Heart right ventricle (tissue), 16 donors: Measurements from ENCODE around the gene ESD. TPM values are rescaled to one million over a fixed set of nuclear protein-coding genes. Genes with fewer than 3 reads are reported as not detected.

ENCODE experiments used
- ATAC-seq, 8 donors: fragments of 200-7000 bp; cut with Tn5 transposase; one replicate each; pipeline ENCODE4 v1.9.1; 2020; ENCODE audit warnings: mild to moderate bottlenecking in 8 of 8, moderate library complexity in 8 of 8, moderate number of reproducible peaks in 1 of 8
- DNase-seq, 2 donors: peaks; one replicate each; pipeline ENCODE4 v3.0.0-alpha.2; 2020
- H3K27ac ChIP-seq, 10 donors: fragments of 200-600 bp; sonication (generic) in 2 of 10; one replicate each; pipeline versions ENCODE4 v1.5.0 to v1.8.0; 2020 to 2022; ENCODE audit warnings: mild to moderate bottlenecking in 3 of 10
- H3K27me3 ChIP-seq, 7 donors: fragments of 200-600 bp; one replicate each; pipeline ENCODE4 v1.8.0; 2021 to 2022; ENCODE audit warnings: mild to moderate bottlenecking in 2 of 7
- H3K36me3 ChIP-seq, 9 donors: fragments of 200-600 bp; sonication (generic) in 1 of 9; one replicate each; pipeline versions ENCODE4 v1.5.0 to v1.8.0; 2020 to 2022; ENCODE audit warnings: mild to moderate bottlenecking in 2 of 9
- H3K4me1 ChIP-seq, 9 donors: fragments of 200-600 bp; sonication (generic) in 1 of 9; one replicate each; pipeline versions ENCODE4 v1.5.0 to v1.8.0; 2020 to 2022; ENCODE audit warnings: mild to moderate bottlenecking in 4 of 9
- H3K4me3 ChIP-seq, 10 donors: fragments of 200-600 bp; sonication (generic) in 2 of 10; one replicate each; pipeline versions ENCODE4 v1.5.0 to v1.8.0; 2020 to 2022; ENCODE audit warnings: mild to moderate bottlenecking in 7 of 10, moderate library complexity in 2 of 10
- H3K9me3 ChIP-seq, 11 donors: fragments of 200-600 bp in 10 of 11; sonication (generic) in 2 of 11; one replicate each; pipeline versions ENCODE4 v1.5.0 to v1.8.0; 2013 to 2022; ENCODE audit warnings: mild to moderate bottlenecking in 2 of 11, control low read depth in 1 of 11, moderate library complexity in 1 of 11
- WGBS, 2 donors: extraction: QIAGEN DNeasy Blood & Tissue Kit; methylation state at CpG; one replicate each; pipeline ENCODE4 v1.1.7; 2013; ENCODE audit warnings: inconsistent platforms in 1 of 2; 5-methylcytosine and 5-hydroxymethylcytosine counted together
- intact Hi-C, 10 donors: fragments of 100-400 bp; cut with DNase I; formaldehyde crosslinking; loops; one replicate each; pipeline versions ENCODE4 v1.11.1 to v1.14.2; 2022
- polyA plus RNA-seq, 2 donors: library from polyadenylated mRNA; stranded (reverse); fragments of 200-250 nt; gene quantifications; one replicate each; pipeline ENCODE4 v1.2.3, GENCODE V29; 2013
- total RNA-seq, 10 donors: library from RNA; stranded (reverse); fragmentation: NEBNext Ultra II Directional in 3 of 10; extraction: Animal tissue kit (Norgen Biotek cat#: 25700) in 3 of 10; gene quantifications; one replicate each; pipeline versions ENCODE4 v1.2.1 to v1.2.4, GENCODE V29; 2021 to 2023
- TF ChIP-seq, protein P1 (sequence below), 9 donors: fragments of 200-600 bp; sonication (generic) in 2 of 9; IDR thresholded peaks; one replicate each; pipeline versions ENCODE4 v1.5.0 to v1.8.0; 2021 to 2022; ENCODE audit warnings: antibody characterized with exemption in 9 of 9, mild to moderate bottlenecking in 5 of 9, moderate library complexity in 1 of 9
- donor health status: Arrhythmogenic right ventricular cardiomyopathy.
- donor health status: ischemic (EF 13 %, LVEDD 7.1; RV severe dilation, severe dysfunction).
- donor health status: healthy with polysubstance abuse.
- donor health status: DM: no; HTN: yes; CAD: no.
- donor health status: DM: no; HTN: no; CAD: no.
- donor health status: ischemic (EF 25% LVEDD 6.9; RV normal size, moderate dysfunction).
- donor health status: ischemic (EF 25% LVEDD 5.7; RV mildly dilated, moderate dysfunction).
- donor health status: healthy.
- donor health status: DM: yes; HTN: yes; CAD: no.
- donor health status: Ischemic cardiomyopathy.
- donor health status: ischemic (EF 35%, LVEDD 5.7; RV mildly dilated, moderate dysfunction).
- donor health status: nonischemic (EF 11% LVEDD 7.7; RV severe dilation, severe dysfunction).
- donor health status: DM: yes; HTN: yes; CAD: no.
- donor health status: PGD.
- donor health status: ischemic (EF 29% LVEDD 5.4; RV normal size, mild dysfunction).
- donor health status: nonischemic (EF 23%, LVEDD 6.1; RV moderate dilation, normal function).

ESD gene
- total and polyA plus RNA-seq, 12 donors: 44.9 to 124 (median 106) TPM

DNA sequence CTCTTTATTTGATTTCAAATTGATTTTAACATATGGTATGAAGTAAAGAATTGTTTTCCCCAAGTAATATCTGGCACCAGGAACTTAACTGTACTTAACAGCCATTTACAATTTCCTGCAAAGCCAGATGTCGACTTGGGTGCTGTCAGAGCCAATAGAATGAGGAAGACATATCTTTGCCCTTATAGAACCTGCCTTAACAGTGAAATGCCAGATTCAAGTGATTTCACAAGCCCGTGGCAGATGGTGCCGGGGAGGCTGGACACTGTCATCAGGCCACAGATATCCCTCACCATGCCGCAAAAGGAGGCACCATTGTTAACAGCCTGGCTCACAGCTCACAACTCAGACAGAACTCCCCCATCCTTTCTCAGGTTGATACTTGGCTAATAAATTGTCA lies 48.7 kb downstream of the ESD start:
- H3K36me3 ChIP-seq: peaks cover 0 to 94% (median 19%) of the 10 kb centered on the region in 9 donors
- no peak for ATAC-seq

DNA sequence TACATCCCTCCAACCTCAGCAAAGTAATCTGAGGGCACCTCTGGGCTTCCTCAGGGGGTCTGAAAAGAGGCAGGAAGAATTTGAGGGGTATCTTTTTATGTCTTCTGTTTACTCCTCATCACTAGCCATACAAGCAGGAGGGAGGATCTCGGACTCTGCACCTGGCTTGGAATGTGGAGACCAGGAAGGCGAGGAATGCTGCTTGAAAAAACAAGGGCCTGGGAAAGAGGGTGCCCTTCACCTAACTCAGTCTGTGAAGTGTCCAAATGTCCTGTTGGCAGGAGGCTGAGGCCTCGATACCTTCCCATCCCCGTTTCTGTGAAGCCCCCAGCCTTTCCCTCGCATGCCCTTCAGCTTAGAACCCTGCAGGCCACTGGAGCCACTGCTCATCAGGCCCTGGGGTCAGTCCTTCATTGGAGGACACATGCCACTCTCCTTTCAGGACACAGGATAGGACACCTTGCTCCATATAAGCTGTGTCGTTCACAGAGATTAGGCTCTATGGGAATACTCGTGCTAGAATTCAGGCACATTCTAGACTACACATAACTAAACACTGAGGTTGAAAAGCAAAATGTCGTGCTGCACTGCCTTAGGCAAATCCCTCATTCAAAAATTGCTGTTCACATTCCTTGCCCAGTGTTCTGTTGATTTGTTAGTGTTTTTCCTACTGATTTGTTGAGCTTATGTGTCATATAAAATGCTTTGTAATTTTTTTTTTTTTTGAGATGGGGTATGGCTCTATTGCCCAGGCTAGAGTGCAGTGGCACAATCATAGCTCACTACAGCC lies 49.7 kb downstream of the ESD start:
- no peak overlapping the region for H3K27ac ChIP-seq
- no peaks in the 10 kb centered on the region for H3K27me3 ChIP-seq
- no peak overlapping the region for H3K4me3 ChIP-seq
- TF ChIP-seq, protein P1, sequence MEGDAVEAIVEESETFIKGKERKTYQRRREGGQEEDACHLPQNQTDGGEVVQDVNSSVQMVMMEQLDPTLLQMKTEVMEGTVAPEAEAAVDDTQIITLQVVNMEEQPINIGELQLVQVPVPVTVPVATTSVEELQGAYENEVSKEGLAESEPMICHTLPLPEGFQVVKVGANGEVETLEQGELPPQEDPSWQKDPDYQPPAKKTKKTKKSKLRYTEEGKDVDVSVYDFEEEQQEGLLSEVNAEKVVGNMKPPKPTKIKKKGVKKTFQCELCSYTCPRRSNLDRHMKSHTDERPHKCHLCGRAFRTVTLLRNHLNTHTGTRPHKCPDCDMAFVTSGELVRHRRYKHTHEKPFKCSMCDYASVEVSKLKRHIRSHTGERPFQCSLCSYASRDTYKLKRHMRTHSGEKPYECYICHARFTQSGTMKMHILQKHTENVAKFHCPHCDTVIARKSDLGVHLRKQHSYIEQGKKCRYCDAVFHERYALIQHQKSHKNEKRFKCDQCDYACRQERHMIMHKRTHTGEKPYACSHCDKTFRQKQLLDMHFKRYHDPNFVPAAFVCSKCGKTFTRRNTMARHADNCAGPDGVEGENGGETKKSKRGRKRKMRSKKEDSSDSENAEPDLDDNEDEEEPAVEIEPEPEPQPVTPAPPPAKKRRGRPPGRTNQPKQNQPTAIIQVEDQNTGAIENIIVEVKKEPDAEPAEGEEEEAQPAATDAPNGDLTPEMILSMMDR (IDR thresholded peaks at IDR 0.05): no peak
- ATAC-seq (no peak), DNase-seq (no peak)
- H3K9me3 ChIP-seq: no peaks in the 10 kb centered on the region
- peaks cover 0 to 95% (median 23%) of the 10 kb centered on the region in 9 donors for H3K36me3 ChIP-seq
- WGBS, 2 donors: 93 to 95% methylated on average over 8 of the region's 8 CpGs
- peaks cover 0 to 21% (median 0%) of the 10 kb centered on the region in 9 donors for H3K4me1 ChIP-seq
- intact Hi-C loops: no loop called here

More for the DNA sequence above, 48.7 kb downstream of the ESD start:
- DNase-seq: no peak
- H3K27me3 ChIP-seq: no peaks in the 10 kb centered on the region
- H3K4me3 ChIP-seq: no peak overlapping the region
- 71 to 79% methylated on average over 4 of the region's 4 CpGs for WGBS, 2 donors
- intact Hi-C loops: no loop called here
- H3K27ac ChIP-seq: no peak overlapping the region
- H3K9me3 ChIP-seq: no peaks in the 10 kb centered on the region
- peaks cover 0 to 23% (median 0%) of the 10 kb centered on the region in 9 donors for H3K4me1 ChIP-seq
- TF ChIP-seq, protein P1 (IDR thresholded peaks at IDR 0.05): no peak

DNA sequence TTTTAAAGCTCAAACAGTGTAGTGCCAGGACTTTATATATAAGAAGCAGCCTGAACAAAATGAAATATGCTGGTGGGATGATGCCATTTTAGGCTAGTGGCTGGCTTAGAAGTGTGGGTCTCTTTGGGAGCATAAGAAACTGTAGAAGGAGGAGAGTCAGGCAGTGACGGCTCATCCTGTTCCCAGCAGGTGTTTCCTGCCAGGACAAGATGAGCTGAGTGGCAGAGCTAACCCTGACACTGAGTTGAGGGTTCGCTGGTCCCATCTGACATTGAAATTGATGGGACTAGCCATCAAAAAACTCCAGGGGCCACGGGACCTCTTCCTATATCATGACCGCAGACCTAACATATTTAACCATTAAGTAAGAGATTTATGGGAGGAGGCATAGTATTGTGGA lies 51.3 kb downstream of the ESD start:
- Histone ChIP-seq H3K27me3 (no peaks in the 10 kb centered on the region), H3K4me1 (peaks cover 0 to 13% (median 0%) of the 10 kb centered on the region in 9 donors), H3K27ac (no peak overlapping the region), H3K9me3 (no peaks in the 10 kb centered on the region), H3K4me3 (no peak overlapping the region), H3K36me3 (peaks cover 0 to 99% (median 32%) of the 10 kb centered on the region in 9 donors)
- ATAC-seq: no peak
- no peak for DNase-seq
- 84 to 85% methylated on average over 4 of the region's 4 CpGs for WGBS, 2 donors
- intact Hi-C loops: no loop called here
- TF ChIP-seq, protein P1 (IDR thresholded peaks at IDR 0.05): no peak

DNA sequence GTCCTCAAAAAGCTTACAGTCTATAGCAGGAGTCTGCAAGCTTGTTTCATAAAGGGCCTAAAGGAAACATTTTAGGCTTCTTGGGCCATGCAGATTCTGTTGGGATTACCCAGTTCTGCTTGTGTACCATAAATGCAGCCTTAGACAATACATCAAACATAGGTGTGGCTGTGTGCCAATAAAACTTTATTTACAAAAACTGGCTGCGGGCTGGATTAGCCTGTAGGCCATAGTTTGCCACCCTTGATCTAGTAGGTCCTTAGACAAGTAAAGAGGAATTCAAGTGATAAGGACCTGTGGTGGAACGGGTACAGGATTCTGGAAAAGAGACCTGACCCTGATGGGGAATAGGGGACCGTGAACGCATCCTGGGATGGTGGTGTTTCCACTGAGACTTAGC lies 51.9 kb downstream of the ESD start:
- Histone ChIP-seq H3K36me3 (peaks cover 0 to 99% (median 25%) of the 10 kb centered on the region in 9 donors), H3K4me1 (peaks cover 0 to 9% (median 0%) of the 10 kb centered on the region in 9 donors), H3K27ac (no peak overlapping the region), H3K27me3 (no peaks in the 10 kb centered on the region), H3K4me3 (no peak overlapping the region), H3K9me3 (no peaks in the 10 kb centered on the region)
- intact Hi-C loops: no loop called here
- 99% methylated on average over 4 of the region's 4 CpGs for WGBS, 2 donors
- DNase-seq (no peak), ATAC-seq (no peak)
- TF ChIP-seq, protein P1 (IDR thresholded peaks at IDR 0.05): no peak
